Ovary (tissue), 3 donors: ENCODE data around the gene SERPINH1.

Experiments
- CTCF ChIP-seq, 3 donors: fragments of 450-650 bp in 2 of 3; fragments of 200-600 bp in 1 of 3; IDR thresholded peaks; one replicate each; pipeline versions ENCODE4 v1.5.1 to v1.8.0; 2016 to 2022; ENCODE audit warnings: antibody characterized with exemption in 3 of 3, mild to moderate bottlenecking in 1 of 3
- EP300 ChIP-seq: sonication (generic); formaldehyde crosslinking; IDR thresholded peaks from one replicate; pipeline ENCODE4 v1.6.1; 2017; ENCODE audit warnings: antibody characterized with exemption
- POLR2A ChIP-seq: fragments of 450-650 bp; IDR thresholded peaks from one replicate; pipeline ENCODE4 v1.6.1; 2017; ENCODE audit warnings: antibody characterized with exemption, mild to moderate bottlenecking, moderate library complexity
- donor health status: DM: no; HTN: no; CAD: no.

- TF ChIP-seq CTCF (IDR thresholded peaks at IDR 0.05) (no peak), POLR2A (no peak), EP300 (no peak)
These were observed 47.5 kb upstream of the SERPINH1 start for GRCh38 chr11:75514596-75514995.
